Smooth muscle cell (in vitro differentiated cells): ENCODE measurements around the gene VMP1. TPM values are rescaled to one million over a fixed set of nuclear protein-coding genes. Genes with fewer than 3 reads are reported as not detected.
"Not testable (repeated sequence)": the region's sequence is repeated elsewhere in the genome, so short reads cannot be mapped to it uniquely, and the experiment has no call there.

ENCODE experiments used
- DNase-seq: peaks from one replicate; lab custom pipeline; 2025; ENCODE audit not compliant: unreplicated experiment; lab: John Stamatoyannopoulos, UW
- H2AFZ ChIP-seq: fragments of 200-600 bp; sonication (generic); 2 replicates; pipeline ENCODE4 v1.6.0; 2016; ENCODE audit warnings: antibody characterized with exemption, low read depth, mild to moderate bottlenecking
- H3F3A ChIP-seq: fragments of 200-600 bp; sonication (generic); 2 replicates; pipeline ENCODE4 v1.6.0; 2017; ENCODE audit warnings: antibody characterized with exemption, low read depth
- H3K27ac ChIP-seq: fragments of 200-600 bp; sonication (generic); 2 replicates; pipeline ENCODE4 v1.5.1; 2016; ENCODE audit warnings: low read depth, mild to moderate bottlenecking
- H3K27me3 ChIP-seq: fragments of 200-600 bp; sonication (generic); 2 replicates; pipeline ENCODE4 v1.6.1; 2016; ENCODE audit warnings: low read depth, mild to moderate bottlenecking
- H3K36me3 ChIP-seq: fragments of 200-600 bp; sonication (generic); 2 replicates; pipeline ENCODE4 v1.5.1; 2016; ENCODE audit warnings: low read depth
- H3K4me1 ChIP-seq: fragments of 200-600 bp; sonication (generic); 2 replicates; pipeline ENCODE4 v1.5.1; 2016; ENCODE audit warnings: low read depth
- H3K4me2 ChIP-seq: fragments of 200-600 bp; sonication (generic); 2 replicates; pipeline ENCODE4 v1.6.0; 2016; ENCODE audit warnings: mild to moderate bottlenecking
- H3K4me3 ChIP-seq: fragments of 200-600 bp; sonication (generic); 2 replicates; pipeline ENCODE4 v1.5.1; 2016; ENCODE audit warnings: mild to moderate bottlenecking
- H3K79me2 ChIP-seq: fragments of 200-600 bp; sonication (generic); 2 replicates; pipeline ENCODE4 v1.6.0; 2016; ENCODE audit warnings: low read depth, mild to moderate bottlenecking
- H3K9ac ChIP-seq: fragments of 200-600 bp; sonication (generic); 2 replicates; pipeline ENCODE4 v1.6.0; 2016; ENCODE audit warnings: low read depth
- H3K9me3 ChIP-seq: fragments of 200-600 bp; sonication (generic); replicated peaks from 2 replicates; pipeline ENCODE4 v1.5.1; 2016; ENCODE audit warnings: low read depth
- H4K20me1 ChIP-seq: fragments of 200-600 bp; sonication (generic); 2 replicates; pipeline ENCODE4 v1.6.0; 2016; ENCODE audit warnings: low read depth
- CTCF ChIP-seq: fragments of 200-600 bp; sonication (generic); IDR thresholded peaks from 2 replicates; pipeline ENCODE4 v1.5.1; 2017; ENCODE audit warnings: borderline replicate concordance, mild to moderate bottlenecking, antibody characterized with exemption; ENCODE audit not compliant: insufficient read depth, poor library complexity, severe bottlenecking
- WGBS: methylation state at CpG from one replicate; pipeline ENCODE4 v1.1.7; 2016; ENCODE audit warnings: low lambda C conversion rate; 5-methylcytosine and 5-hydroxymethylcytosine counted together
- polyA plus RNA-seq: library from polyadenylated mRNA; unstranded; fragments of >200 nt; fragmentation: Nextera tagmentation; extraction: Ambion mirVana; gene quantifications from 2 replicates; pipeline ENCODE4 v1.2.1, GENCODE V29; 2016
- total RNA-seq: library from RNA; depleted of rRNA; stranded (reverse); fragments of >200 nt; gene quantifications from 2 replicates; pipeline ENCODE4 v1.2.3, GENCODE V29; 2014

The VMP1 gene
- total and polyA plus RNA-seq, 2 experiments from 2014 or later: 102 to 545 TPM

DNA sequence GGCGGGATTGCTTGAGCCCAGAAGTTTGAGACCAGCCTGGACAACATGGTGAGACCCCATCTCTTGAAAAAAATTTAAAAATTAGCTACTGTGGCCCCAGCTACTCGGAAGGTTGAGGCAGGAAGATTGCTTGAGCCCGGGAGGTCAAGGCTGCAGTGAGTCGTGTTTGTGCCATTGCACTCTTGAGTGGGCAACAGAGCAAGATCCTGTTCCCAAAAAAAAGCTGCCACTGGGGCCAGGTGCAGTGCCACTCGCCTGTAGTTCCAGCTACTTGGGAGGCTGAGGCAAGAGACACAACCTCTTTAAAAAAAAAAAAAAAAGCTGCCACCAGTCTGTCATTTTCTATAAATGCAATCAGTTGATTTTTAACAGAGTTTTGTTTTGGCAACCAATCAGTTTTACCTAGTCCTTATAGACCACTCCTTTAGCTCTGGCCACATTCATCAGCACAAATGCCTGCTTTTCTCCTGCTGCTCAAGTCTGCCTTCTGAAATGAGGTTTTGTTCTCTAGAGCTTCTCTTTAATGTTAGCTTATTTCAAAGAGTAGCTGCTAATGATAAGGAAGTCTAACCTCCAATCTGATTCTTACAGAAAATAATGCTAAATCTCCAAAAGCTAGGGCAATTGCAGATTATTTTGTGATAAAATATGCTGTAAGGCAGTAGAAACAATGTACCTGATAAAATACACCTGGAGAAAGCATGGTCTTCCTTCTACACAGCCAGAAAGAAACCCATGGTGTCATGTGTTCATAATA, 120.4 kb downstream of the VMP1 start:
- H2AFZ ChIP-seq: no peak overlapping the region
- no peak overlapping the region for H3K4me3 ChIP-seq
- DNase-seq: no peak
- 80% methylated on average over 5 of the region's 5 CpGs for WGBS
- peaks cover 40% of the 10 kb centered on the region for H3F3A ChIP-seq
- peak overlapping the region; percentile 80 for H3K4me2 ChIP-seq
- no peaks in the 10 kb centered on the region for H4K20me1 ChIP-seq
- H3K4me1 ChIP-seq: peaks cover 23% of the 10 kb centered on the region
- peak overlapping the region; percentile 98 for H3K27ac ChIP-seq
- H3K9ac ChIP-seq: peak overlapping the region; percentile 73
- H3K27me3 ChIP-seq: no peaks in the 10 kb centered on the region
- H3K36me3 ChIP-seq: no peaks in the 10 kb centered on the region
- H3K79me2 ChIP-seq: peaks cover 27% of the 10 kb centered on the region
- TF ChIP-seq CTCF: no peak
- no peaks in the 10 kb centered on the region for H3K9me3 ChIP-seq

DNA sequence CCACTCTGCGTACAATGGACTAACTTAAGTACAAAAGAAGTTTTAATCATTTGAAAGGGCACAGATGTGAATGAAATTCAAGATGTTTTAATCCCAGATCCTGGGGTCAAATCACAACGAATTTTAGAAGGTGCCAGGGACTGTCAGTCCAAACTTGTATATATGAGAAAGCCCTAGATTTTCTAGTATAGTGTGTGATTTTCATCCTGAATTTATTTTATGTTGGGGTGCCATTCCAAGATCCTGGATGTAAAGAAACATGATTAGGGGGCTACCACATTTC, 121.0 kb downstream of the VMP1 start:
- H3K79me2 ChIP-seq: peaks cover 27% of the 10 kb centered on the region
- H4K20me1 ChIP-seq: no peaks in the 10 kb centered on the region
- no peak overlapping the region for H3K4me3 ChIP-seq
- no peak for TF ChIP-seq CTCF
- H3K4me2 ChIP-seq: peak overlapping the region; percentile 80
- no peak for DNase-seq
- H3K9ac ChIP-seq: peak overlapping the region; percentile 73
- no peaks in the 10 kb centered on the region for H3K27me3 ChIP-seq
- H3K4me1 ChIP-seq: peaks cover 23% of the 10 kb centered on the region
- no peaks in the 10 kb centered on the region for H3K36me3 ChIP-seq
- H2AFZ ChIP-seq: no peak overlapping the region
- H3F3A ChIP-seq: peaks cover 40% of the 10 kb centered on the region
- WGBS: 85% methylated on average over 2 of the region's 2 CpGs
- peak overlapping the region; percentile 98 for H3K27ac ChIP-seq
- H3K9me3 ChIP-seq: no peaks in the 10 kb centered on the region

- not testable (repeated sequence) for H3K36me3 ChIP-seq, H2AFZ ChIP-seq, H3K27me3 ChIP-seq, DNase-seq, H3K9me3 ChIP-seq, H4K20me1 ChIP-seq
- peak overlapping the region; percentile 80 for H3K4me2 ChIP-seq
- peak overlapping the region; percentile 35 for H3K4me3 ChIP-seq
- peaks cover 23% of the 10 kb centered on the region for H3K4me1 ChIP-seq
- 41% methylated on average over 7 of the region's 7 CpGs for WGBS
- H3F3A ChIP-seq: peaks cover 40% of the 10 kb centered on the region
- H3K79me2 ChIP-seq: peaks cover 26% of the 10 kb centered on the region
- peak overlapping the region; percentile 73 for H3K9ac ChIP-seq
- peak overlapping the region; percentile 98 for H3K27ac ChIP-seq
Measured at GRCh38 chr17:59828819-59829216, 121.4 kb downstream of the VMP1 start.

DNA sequence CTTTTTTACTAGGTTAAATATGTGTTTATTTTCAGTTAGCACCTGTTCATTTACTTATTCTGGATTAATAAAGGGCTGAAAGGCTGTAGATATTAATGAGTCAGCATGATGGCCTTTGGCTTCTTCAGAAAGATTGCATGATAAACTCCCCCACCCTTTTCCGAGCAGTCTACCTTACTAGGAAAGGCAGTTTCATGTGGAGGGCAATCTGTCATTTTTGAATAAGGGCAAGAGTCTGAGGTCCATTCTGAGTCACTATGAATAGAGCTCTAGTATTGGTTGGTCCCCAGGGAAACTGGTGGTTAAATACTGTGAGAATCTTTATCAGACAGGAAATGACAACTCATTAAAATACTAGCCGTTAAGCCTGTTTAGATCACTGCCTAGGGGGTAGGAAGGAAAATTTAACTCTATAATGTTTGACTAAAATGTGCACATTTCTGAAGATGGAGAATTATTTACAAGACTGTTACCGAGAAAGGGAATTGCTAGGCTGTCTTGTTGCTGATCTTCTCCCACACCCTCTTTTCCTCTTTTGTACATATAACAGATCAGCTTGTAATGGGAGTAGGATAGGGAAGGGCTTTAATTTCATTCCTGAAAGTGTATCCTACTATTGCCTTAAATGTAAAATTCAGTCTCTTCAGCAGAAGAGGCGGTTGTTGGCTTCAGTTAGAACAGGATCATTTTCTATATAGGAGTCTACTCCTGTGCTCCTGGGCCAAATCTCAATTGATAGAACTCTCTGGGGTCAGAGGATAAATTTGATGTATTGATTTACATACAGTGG, 122.0 kb downstream of the VMP1 start:
- Histone ChIP-seq H3K36me3 (no peaks in the 10 kb centered on the region), H3K9ac (peak overlapping the region; percentile 93), H3K79me2 (peaks cover 30% of the 10 kb centered on the region), H3K27ac (peak overlapping the region; percentile 98), H3K4me3 (peak overlapping the region; percentile 35), H3K4me1 (peaks cover 23% of the 10 kb centered on the region), H4K20me1 (no peaks in the 10 kb centered on the region), H2AFZ (no peak overlapping the region), H3K9me3 (no peaks in the 10 kb centered on the region), H3K4me2 (peak overlapping the region; percentile 80), H3F3A (peaks cover 40% of the 10 kb centered on the region), H3K27me3 (no peaks in the 10 kb centered on the region)
- 6% methylated on average over 4 of the region's 4 CpGs for WGBS
- TF ChIP-seq CTCF: no peak
- DNase-seq: no peak
